Medulla oblongata (tissue), 1 donor: Measurements from ENCODE around the gene METTL4.

Experiments
- DNase-seq: peaks from one replicate; pipeline ENCODE4 v3.0.0-alpha.2; 2015; ENCODE audit errors: extremely low spot score

METTL4 gene

DNA sequence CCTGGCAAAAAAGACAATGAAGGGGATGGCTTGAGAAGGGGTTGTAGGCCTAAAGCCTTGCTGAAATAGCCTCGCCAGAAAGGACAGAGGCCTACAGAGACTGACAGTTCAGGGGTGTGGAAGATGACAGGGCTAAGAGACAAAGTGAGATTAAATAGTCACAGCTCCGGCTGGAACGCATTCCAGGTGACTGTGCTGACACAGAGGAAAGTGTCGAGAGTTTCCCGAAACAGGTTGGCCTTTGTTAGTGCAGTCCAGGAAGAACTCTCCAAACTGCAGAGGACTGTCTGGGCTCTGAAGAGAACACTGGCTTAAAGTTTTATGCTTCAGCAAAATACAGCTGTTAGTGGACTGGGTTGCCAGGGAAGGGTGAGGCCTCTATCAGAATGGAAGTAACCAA, 52.8 kb downstream of the METTL4 start:
- no peak for DNase-seq

DNA sequence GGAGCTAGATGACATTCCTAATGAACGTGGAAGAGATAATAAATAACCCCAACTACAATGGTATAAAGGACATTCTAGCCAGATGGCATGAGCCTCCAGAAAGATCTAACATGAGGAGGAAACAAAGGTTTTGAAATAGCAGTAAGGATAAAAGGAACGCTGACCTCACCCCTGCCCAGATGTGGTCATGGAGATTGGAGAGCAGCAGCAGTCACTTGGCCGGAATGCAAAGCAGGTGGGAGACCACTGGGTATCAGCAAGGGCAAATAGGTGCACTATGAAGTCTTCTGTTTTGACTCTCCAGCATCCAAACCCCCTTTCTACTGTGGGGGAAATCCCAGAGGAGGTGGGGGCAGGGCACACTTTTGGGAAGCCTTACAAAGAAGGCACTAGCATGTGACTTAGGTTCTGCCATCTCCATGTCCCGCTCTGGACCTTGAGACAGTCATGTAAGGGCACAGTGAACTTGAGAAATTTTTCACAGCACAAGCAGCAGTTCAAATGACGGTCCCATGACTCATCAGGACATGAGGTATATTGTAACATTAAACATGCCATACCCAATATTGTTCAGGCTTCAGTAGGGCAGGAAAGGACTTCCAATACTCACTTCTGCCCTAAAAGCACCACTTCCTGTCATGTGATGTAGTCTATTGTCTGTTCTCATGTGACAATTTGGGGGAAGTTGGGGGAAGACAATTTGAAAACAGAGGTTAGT, 55.2 kb downstream of the METTL4 start:
- no peak for DNase-seq

DNA sequence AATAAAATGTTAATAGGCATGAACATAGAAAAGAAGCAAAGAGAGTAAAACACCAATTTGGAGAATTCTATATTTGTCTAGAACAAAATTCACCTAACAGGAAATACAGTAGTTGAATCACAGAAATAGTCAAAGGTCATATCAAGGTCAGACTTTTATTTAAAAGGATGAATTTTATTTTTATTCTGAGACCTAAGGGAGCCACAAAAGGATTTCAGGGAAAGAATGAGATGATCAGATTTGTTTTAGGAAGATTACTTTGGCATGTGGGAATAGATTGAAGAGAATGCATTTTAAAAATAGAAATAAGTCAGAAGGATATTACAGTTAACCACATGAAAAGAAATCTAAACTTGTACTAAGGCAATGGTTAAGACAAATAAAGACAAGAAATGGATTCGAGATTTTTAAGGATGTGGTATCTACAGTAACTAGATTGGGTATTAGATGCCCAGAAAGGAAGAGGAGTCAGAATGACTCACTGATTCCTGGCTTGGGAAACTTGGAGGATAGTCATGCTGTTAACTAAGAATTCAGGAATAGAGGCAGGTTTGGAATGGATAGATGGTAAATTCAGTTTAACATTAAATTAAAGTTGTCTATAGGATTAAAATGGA, 56.0 kb downstream of the METTL4 start:
- DNase-seq = no peak

DNA sequence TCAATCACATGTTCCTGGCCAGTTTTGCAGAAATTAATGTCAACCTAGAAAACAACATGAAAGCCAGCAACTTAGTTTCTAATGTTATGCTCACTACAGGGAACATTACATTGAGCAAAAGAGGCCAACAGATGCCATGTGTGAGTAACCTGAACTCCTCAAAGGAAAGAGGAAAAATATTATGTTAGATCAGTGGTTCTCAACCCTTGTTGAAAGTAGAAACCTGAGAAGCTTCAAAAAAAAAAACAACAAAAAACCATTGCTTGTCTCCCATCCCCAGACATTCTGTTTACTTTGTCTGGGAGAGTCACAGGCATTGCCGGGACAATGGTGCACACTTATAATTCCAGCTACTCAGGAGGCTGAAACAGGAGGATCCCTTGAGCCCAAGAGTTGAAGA, 57.7 kb downstream of the METTL4 start:
- no peak for DNase-seq

DNA sequence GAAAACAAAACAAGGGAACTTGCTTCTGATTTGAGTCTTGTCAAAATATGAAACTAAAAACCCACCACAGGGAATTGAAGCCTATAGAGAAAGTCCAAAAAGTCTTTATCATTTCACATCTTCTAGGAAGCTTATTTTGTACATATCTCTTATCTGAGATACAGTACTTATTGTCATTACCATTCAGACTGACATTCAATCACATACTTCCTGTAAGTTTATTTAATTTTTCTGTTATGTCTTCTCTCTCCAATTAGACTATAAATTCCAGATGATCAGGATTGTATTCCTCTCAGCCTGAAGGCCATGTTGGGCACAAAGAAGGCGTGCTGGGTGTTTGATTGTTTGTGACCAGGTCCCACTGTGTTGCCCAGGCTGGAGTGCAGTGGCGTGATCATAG, 59.2 kb downstream of the METTL4 start:
- no peak for DNase-seq

DNA sequence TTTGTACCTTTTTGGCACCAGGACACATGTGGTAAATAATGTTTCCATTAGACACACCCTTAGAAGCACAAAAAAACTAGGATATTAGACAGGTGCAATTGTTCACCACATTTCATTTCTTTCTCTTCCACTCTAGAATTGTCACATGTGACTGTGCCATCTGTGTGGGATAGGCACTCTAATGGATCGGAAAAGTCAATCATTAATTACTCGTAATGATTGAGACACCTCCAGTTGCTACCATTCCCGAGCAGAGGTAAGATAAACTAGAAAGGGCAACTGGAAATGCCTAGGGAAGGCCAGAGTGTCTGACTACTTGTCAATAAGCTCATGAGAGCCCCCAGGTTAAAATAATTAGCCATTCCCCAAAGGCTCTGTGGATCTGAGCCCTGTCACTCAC, 59.9 kb downstream of the METTL4 start:
- no peak for DNase-seq

DNA sequence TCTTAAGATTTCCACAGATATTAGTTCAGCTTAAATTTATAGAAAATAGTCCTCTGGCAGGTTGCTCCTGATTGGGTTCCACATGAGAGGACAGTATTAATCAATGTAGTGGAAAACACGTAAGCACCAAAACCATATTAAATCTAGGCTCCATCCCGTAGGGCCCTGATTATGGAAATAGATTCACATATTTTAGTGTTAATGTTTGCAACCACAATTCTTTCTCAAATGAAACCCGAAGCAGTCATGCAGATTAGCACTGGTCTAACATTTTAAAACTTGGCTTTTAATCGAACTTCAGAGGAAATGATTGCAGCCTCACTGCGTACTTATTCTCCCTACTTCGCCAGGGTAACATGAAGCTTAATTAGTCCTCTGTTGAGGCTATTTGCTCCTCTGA, 60.9 kb downstream of the METTL4 start:
- DNase-seq = no peak

DNA sequence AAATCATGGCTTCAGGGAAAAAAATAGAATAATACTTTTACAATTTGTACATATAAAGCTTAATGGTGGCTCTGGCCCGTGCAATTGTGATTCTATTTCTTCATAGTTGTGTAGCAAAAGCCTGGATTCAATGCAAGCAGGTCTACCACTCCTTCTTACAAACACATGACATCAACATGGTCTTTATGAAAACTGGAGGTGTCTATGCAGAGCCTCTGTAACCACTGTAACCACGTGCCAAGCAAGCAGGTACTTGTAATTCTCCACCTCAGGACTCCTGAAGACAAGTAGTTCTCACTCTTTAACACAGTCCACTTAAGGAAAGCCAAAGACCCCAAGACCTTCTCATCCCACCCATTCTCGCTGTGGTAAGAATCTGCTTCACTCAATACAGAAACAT, 62.6 kb downstream of the METTL4 start:
- DNase-seq = no peak

DNA sequence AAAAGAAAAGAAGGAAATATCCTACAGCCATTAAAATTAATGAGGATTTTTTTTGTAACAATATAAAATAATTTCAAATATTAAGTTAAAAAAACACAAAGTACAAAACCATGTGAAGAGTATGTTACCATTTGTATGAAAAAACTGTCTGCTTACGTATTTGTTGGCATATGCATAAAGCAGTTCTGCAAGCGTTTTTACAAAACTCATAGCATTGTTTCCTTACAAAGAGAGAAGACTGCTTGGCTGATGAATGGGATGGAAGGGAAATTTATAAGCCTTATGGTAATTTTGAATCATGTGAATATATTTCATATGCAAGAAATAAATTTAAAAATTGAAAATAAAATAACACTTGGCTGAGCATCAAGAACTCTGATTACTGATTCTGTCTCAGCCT, 63.1 kb downstream of the METTL4 start:
- no peak for DNase-seq

DNA sequence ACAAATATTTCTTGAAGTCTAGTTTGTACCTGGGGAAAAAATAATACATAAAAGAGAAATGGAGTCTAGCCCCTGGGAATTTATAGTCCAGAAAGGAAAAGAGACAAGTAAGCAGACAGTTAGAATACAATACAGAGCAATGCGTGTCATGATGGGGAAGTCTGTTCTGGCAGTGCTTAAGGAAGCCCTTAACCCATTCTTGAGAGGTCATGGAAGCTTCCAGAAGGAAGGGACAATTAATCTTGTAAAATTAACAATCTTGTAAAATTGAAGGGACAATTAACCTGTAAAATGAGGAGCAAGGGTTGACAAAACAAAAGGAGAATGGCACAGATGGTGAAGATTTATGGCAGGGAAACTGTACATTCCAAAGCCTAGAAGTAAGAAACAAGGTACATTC, 66.7 kb downstream of the METTL4 start:
- DNase-seq = no peak

DNA sequence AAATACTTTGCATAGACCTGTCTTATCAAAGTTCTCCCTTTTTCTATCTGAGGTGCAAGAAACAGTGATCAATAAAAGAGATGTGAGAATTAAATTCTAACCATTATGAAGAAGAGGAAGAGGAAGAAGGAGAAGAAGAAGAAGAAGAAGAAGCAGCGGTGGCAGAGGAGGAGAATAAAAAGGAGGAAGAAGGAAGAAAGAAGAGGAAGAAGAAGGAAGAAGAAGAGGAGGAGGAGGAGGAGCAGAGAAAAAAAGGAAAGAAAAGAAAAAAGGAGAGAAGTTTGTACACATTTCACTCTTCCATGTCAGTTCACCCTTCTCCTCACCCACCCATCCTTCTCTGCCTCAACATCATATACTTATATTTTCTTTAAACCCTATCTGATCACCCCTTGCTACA, 68.4 kb downstream of the METTL4 start:
- DNase-seq = no peak

DNA sequence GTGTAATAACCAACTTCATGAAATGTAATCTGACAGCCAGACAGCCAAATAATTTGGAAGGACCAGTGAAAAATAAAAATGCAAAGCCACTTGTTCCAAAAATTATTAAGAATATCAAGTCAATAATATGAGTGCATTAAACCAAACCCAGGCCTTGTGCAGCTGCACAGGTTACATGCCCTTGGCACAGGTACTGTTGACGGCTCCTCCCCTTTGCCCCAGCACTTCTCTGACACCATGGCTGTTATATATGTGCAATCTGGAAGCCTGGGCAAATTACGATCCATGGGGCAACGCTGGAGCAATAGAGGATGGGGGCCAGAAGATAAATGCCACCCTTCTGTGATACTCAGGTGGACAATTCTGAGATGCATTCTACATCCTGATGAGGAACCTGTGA, 68.9 kb downstream of the METTL4 start:
- DNase-seq = no peak

DNA sequence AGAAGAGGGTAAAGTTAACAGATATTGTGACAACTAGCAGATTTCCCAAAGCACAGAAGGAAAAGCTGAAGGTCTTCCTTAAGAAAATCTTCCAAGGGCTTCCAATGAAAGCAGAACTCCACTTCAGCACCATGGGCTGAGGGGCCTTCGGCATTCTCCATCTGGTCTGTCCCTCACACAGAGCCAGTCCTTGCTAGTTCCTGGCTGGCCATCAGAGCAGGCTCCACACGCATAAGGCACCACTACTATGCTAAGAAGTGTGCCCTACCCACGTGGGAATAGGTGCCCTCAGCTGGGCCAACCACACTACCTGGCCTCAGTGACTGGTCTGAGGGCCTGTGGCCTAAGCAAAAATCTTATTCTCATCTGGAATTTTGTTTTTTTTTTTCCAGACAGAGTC, 73.5 kb downstream of the METTL4 start:
- no peak for DNase-seq

DNA sequence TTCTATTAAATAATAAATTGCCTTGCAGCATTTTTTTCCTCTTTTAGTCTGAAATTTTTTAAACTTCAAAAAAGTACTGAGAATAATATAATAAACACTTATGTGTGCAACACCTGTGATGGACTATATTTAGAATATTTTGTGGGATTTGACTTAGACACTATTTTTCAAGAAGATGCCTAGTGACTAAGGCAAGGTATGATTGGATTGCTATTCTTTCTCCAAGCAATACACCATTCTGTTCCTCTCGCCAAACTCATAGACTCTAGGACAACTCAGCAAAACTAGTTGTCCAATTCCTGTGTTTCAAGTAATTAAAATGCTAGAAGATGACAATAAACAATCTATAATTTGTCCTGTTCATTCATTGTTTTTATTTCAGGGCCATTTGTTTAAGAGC, 75.9 kb downstream of the METTL4 start:
- DNase-seq = no peak

DNA sequence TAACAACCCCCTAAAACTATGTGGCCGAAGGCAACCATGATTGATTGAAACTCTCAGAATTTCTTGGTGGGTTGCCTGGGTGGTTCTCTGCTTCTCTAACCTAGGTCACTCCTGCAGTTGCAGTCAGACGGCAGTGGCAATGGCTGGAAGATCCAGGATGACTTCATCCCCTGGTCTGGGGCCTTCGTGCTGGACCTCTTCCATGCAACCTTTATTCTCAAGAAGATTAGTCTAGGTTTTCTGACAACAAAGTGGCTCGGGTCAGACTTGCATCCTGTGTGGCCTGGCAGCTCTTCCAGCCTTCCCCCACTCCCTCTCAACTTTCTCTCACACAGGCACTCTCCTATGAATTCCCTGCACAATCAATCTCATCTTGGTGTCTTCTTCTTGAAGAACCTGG, 76.4 kb downstream of the METTL4 start:
- DNase-seq = no peak
